IMR-90 (cell line): ENCODE data around the gene CELF5. TPM values are rescaled to one million over a fixed set of nuclear protein-coding genes. Genes with fewer than 3 reads are reported as not detected.
A peak's percentile ranks its signal among the peaks of the same experiment; 100 is the strongest.

Source experiments
- ATAC-seq: fragments of 200-7000 bp; cut with Tn5 transposase; 2 replicates; pipeline ENCODE4 v1.9.1; 2020; ENCODE audit warnings: low read depth, mild to moderate bottlenecking, moderate library complexity
- BruUV-seq: library from RNA; stranded (reverse); fragments of 400-500 nt; replicated peaks from 2 replicates; lab custom pipeline; 2021; lab: Mats Ljungman, UMichigan
- CTCF ChIA-PET: fragments of 300-600 bp; formaldehyde crosslinking; extraction: SDS; loops from one replicate; lab custom pipeline; 2021; ENCODE audit warnings: antibody characterized with exemption; lab: Yijun Ruan, JAX
- POLR2A ChIA-PET: fragments of 300-600 bp; sonication (Branson Sonifier 250); formaldehyde crosslinking; loops from one replicate; lab custom pipeline; 2022; ENCODE audit warnings: antibody characterized with exemption; ENCODE audit not compliant: unreplicated experiment; lab: Charles Lee
- DNase-seq: peaks from one replicate; pipeline ENCODE4 v3.0.0; 2013
- H2AFZ ChIP-seq: replicated peaks from 2 replicates; pipeline ENCODE3; 2013; ENCODE audit warnings: low read length, mild to moderate bottlenecking; ENCODE audit not compliant: poor library complexity
- H2AK5ac ChIP-seq: 2 replicates; pipeline ENCODE4 v1.6.1; 2013; ENCODE audit warnings: low read depth, low read length, inconsistent platforms
- H2AK9ac ChIP-seq: replicated peaks from 2 replicates; pipeline ENCODE3; 2013; ENCODE audit warnings: mild to moderate bottlenecking, low read depth, low read length, moderate library complexity; ENCODE audit not compliant: poor library complexity
- H2BK120ac ChIP-seq: 2 replicates; pipeline ENCODE4 v1.6.1; 2013; ENCODE audit warnings: low read depth, low read length, inconsistent platforms
- H2BK15ac ChIP-seq: 3 replicates; pipeline ENCODE4 v1.6.1; 2013; ENCODE audit warnings: low read depth, low read length, inconsistent platforms
- H2BK20ac ChIP-seq: 2 replicates; pipeline ENCODE4 v1.6.1; 2013; ENCODE audit warnings: low read depth, mild to moderate bottlenecking, inconsistent platforms, low read length, moderate library complexity
- H2BK5ac ChIP-seq: 2 replicates; pipeline ENCODE4 v1.6.1; 2013; ENCODE audit warnings: mild to moderate bottlenecking, low read depth, low read length, inconsistent platforms; ENCODE audit not compliant: poor library complexity, severe bottlenecking
- H3K14ac ChIP-seq: replicated peaks from 2 replicates; pipeline ENCODE4 v1.6.1; 2013; ENCODE audit warnings: low read depth, low read length, inconsistent platforms
- H3K18ac ChIP-seq: 2 replicates; pipeline ENCODE4 v1.6.1; 2013; ENCODE audit warnings: low read depth, low read length, control low read depth
- H3K23ac ChIP-seq: 2 replicates; pipeline ENCODE4 v1.6.1; 2013; ENCODE audit warnings: low read depth, low read length, inconsistent platforms
- H3K27ac ChIP-seq: 2 replicates; pipeline ENCODE4 v1.5.1; 2013; ENCODE audit warnings: mild to moderate bottlenecking, control low read depth, low read length; ENCODE audit not compliant: insufficient read depth
- H3K27me3 ChIP-seq: 2 replicates; pipeline ENCODE4 v1.6.1; 2013; ENCODE audit warnings: low read length; ENCODE audit not compliant: control insufficient read depth, insufficient read depth
- H3K36me3 ChIP-seq: 2 replicates; pipeline ENCODE4 v1.6.1; 2013; ENCODE audit warnings: low read length, mixed read lengths; ENCODE audit not compliant: control insufficient read depth, insufficient read depth
- H3K4ac ChIP-seq: 2 replicates; pipeline ENCODE4 v1.6.1; 2013; ENCODE audit warnings: low read depth, low read length, inconsistent platforms
- H3K4me1 ChIP-seq: 2 replicates; pipeline ENCODE4 v1.6.1; 2013; ENCODE audit warnings: low read length, mixed read lengths; ENCODE audit not compliant: control insufficient read depth, insufficient read depth
- H3K4me2 ChIP-seq: 2 replicates; pipeline ENCODE4 v1.6.1; 2013; ENCODE audit warnings: low read depth, mild to moderate bottlenecking, control low read depth, low read length, moderate library complexity
- H3K4me3 ChIP-seq: 2 replicates; pipeline ENCODE4 v1.5.1; 2013; ENCODE audit warnings: low read depth, mild to moderate bottlenecking, control low read depth, low read length, moderate library complexity; ENCODE audit not compliant: insufficient read depth
- H3K56ac ChIP-seq: 2 replicates; pipeline ENCODE4 v1.6.1; 2013; ENCODE audit warnings: low read length, inconsistent platforms; ENCODE audit not compliant: insufficient read depth; ENCODE audit errors: extremely low read depth
- H3K79me1 ChIP-seq, 2 experiments: 2 replicates each; pipeline ENCODE4 v1.6.1; 2013; ENCODE audit warnings: low read length in 2 of 2, inconsistent platforms in 1 of 2, low read depth in 1 of 2
- H3K9ac ChIP-seq: 2 replicates; pipeline ENCODE4 v1.6.1; 2013; ENCODE audit warnings: low read depth, low read length, control low read depth
- H3K9me1 ChIP-seq: 2 replicates; pipeline ENCODE4 v1.6.1; 2013; ENCODE audit warnings: low read length, inconsistent platforms; ENCODE audit not compliant: insufficient read depth
- H3K9me3 ChIP-seq: 2 replicates; pipeline ENCODE4 v1.6.1; 2013; ENCODE audit warnings: low read length; ENCODE audit not compliant: control insufficient read depth, insufficient read depth
- H4K20me1 ChIP-seq: 2 replicates; pipeline ENCODE4 v1.6.1; 2013; ENCODE audit warnings: low read length, inconsistent platforms; ENCODE audit not compliant: insufficient read depth
- H4K5ac ChIP-seq: 2 replicates; pipeline ENCODE4 v1.6.1; 2013; ENCODE audit warnings: mild to moderate bottlenecking, low read depth, low read length, control low read depth
- H4K8ac ChIP-seq, 2 experiments: 2 replicates each; pipeline ENCODE4 v1.6.1; 2013; ENCODE audit warnings: low read depth in 2 of 2, low read length in 2 of 2, control low read depth in 1 of 2, inconsistent platforms in 1 of 2
- H4K91ac ChIP-seq: 2 replicates; pipeline ENCODE4 v1.6.1; 2013; ENCODE audit warnings: low read depth, low read length, inconsistent platforms; ENCODE audit not compliant: insufficient read depth
- BHLHE40 ChIP-seq: fragments of 150-350 bp; IDR thresholded peaks from 2 replicates; pipeline ENCODE4 v1.6.1; 2016; ENCODE audit warnings: mild to moderate bottlenecking, low read depth, low read length
- CEBPB ChIP-seq: IDR thresholded peaks from 2 replicates; pipeline ENCODE4 v1.6.1; 2012; ENCODE audit warnings: low read depth, low read length, improper control_type of control experiment
- CHD1 ChIP-seq: IDR thresholded peaks from 2 replicates; pipeline ENCODE4 v1.6.1; 2012; ENCODE audit warnings: low read depth, low read length, improper control_type of control experiment
- MAZ ChIP-seq: IDR thresholded peaks from 2 replicates; pipeline ENCODE4 v1.6.1; 2012; ENCODE audit warnings: low read depth, mild to moderate bottlenecking, low read length, improper control_type of control experiment, moderate library complexity, borderline replicate concordance
- POLR2A ChIP-seq: IDR thresholded peaks from 2 replicates; pipeline ENCODE4 v1.6.1; 2012; ENCODE audit warnings: mild to moderate bottlenecking, low read depth, low read length
- RAD21 ChIP-seq: IDR thresholded peaks from 2 replicates; pipeline ENCODE4 v1.6.1; 2012; ENCODE audit warnings: low read length, improper control_type of control experiment
- WGBS, 2 experiments: methylation state at CpG; one replicate each; pipeline versions ENCODE4 v1.1.5 to v1.1.7; 2013; ENCODE audit warnings: missing lambda C conversion rate in 2 of 2; ENCODE audit not compliant: insufficient read length in 1 of 2; ENCODE audit errors: extremely low coverage in 2 of 2; 5-methylcytosine and 5-hydroxymethylcytosine counted together
- dilution Hi-C: fragments of 300-500 bp; cut with HindIII; formaldehyde crosslinking; loops from one replicate; pipeline ENCODE4 v1.14.3; 2018; ENCODE audit warnings: low sequenced_read_pairs; ENCODE audit not compliant: unreplicated experiment
- in situ Hi-C: fragments of 300-500 bp; cut with MboI; formaldehyde crosslinking; loops from 3 replicates; pipeline ENCODE4 v1.14.3; 2019; ENCODE audit warnings: low sequenced_read_pairs, inconsistent platforms, mixed read lengths
- intact Hi-C: fragments of 100-400 bp; cut with micrococcal nuclease; formaldehyde crosslinking; loops from 2 replicates; pipeline ENCODE4 v1.10.0; 2022
- polyA plus RNA-seq, 3 experiments: library from polyadenylated mRNA; depleted of rRNA; stranded (reverse); fragments of >200 nt; gene quantifications; 2 replicates each; pipeline ENCODE4 v1.2.3, GENCODE V29; 2012; ENCODE audit warnings: low replicate concordance in 1 of 3
- total RNA-seq: library from RNA; depleted of rRNA; stranded (reverse); fragments of >200 nt; gene quantifications from 2 replicates; pipeline ENCODE4 v1.2.3, GENCODE V29; 2012
- TF ChIP-seq, protein P1 (sequence below): fragments of 150-350 bp; IDR thresholded peaks from 2 replicates; pipeline ENCODE4 v1.6.1; 2016; ENCODE audit warnings: low read depth, mild to moderate bottlenecking, low read length, moderate library complexity, borderline replicate concordance

CELF5 gene
- total and polyA plus RNA-seq, 2 of the 4 experiments (the other 2 are of a cell fraction), result 0.02 TPM; not detected in 1

DNA sequence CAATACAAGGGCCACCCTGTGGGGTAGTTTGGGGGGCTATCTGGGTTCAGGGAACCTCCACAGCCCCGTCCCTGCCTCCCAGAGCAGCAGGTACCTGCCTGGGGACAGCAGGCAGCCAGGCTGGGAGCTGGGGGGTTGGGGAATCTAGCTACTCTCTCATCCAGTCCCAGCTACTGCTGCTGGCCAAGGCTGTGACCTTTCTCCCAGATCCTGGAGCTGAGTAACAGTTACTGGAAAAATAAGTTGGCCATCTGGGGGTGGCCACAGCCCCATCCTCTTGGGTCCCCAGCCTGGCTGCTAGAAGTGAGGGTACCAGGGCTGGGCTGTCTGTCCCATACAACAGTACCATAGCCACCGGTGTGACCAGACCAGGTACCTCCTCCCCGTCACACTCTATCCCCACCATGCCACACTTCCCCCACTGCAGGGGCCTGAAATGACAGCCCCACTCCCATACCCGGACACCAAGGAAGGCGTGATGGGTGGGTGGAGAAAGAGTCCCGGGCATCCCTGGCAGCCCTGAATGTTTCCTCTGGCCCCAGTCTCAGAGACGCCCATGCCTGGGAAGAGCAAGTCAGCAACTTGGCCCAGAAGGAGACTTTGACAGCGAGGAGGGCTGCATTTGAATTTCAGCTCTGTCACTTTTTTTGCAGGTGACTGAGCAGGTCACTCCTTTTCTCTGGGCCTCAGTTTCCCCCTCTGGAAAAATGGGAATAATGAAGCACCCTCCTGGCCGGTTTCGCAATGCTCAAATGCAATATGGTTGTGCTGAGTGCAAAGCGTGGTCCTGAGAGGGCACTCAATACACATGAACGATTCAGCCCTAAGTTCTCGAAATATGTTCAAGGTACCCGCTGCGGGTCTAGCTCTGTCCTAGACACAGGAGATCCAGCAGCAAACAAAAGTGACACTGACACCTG, 111.2 kb downstream of the CELF5 start:
- Histone ChIP-seq H4K91ac (peak overlapping the region; percentile 72), H4K8ac (peak overlapping the region; percentile 17 to 37; a peak in 2 of 4 replicates), H2BK5ac (peak overlapping the region; percentile 49), H3K36me3 (no peaks in the 10 kb centered on the region), H2AFZ (peak overlapping the region; percentile 68), H3K9me3 (no peaks in the 10 kb centered on the region), H3K9me1 (peaks cover 9% of the 10 kb centered on the region; the same call in 1 of the 2 replicates), H2BK20ac (peak overlapping the region; percentile 48; the same call in 1 of the 2 replicates), H3K14ac (peak overlapping the region; percentile 49), H2AK9ac (peak overlapping the region; percentile 63), H4K20me1 (no peaks in the 10 kb centered on the region), H2BK15ac (peak overlapping the region; percentile 58; the same call in 2 of the 3 replicates), H3K4ac (peak overlapping the region; percentile 49), H4K5ac (peak overlapping the region; percentile 60), H3K18ac (peak overlapping the region; percentile 63), H3K4me2 (peak overlapping the region; percentile 28; the same call in 1 of the 2 replicates), H3K4me3 (no peak overlapping the region), H3K56ac (no peak overlapping the region), H3K27ac (peak overlapping the region; percentile 21), H3K4me1 (peaks cover 24% of the 10 kb centered on the region), H3K9ac (no peak overlapping the region), H2AK5ac (peak overlapping the region; percentile 85), H3K23ac (no peak overlapping the region), H3K27me3 (no peaks in the 10 kb centered on the region; the same call in 1 of the 2 replicates), H2BK120ac (peak overlapping the region; percentile 69), H3K79me1 (no peaks in the 10 kb centered on the region; a peak in 1 of 4 replicates)
- dilution Hi-C loops (no loop called here), intact Hi-C loops (no loop called here), in situ Hi-C loops (no loop called here)
- peak; percentile 57 for DNase-seq
- POLR2A ChIA-PET, result interaction anchor here (0.5 kb wide), 1 partner anchor 28 kb away, joined by 6 read pairs; no protein-coding TSS in a partner anchor
- CTCF ChIA-PET, result interaction anchor here (0.6 to 0.8 kb wide), 2 partner anchors 94 to 545 kb away, joined by 3 to 6 read pairs; no protein-coding TSS in a partner anchor
- TF ChIP-seq MAZ (no peak), RAD21 (no peak), CHD1 (no peak), BHLHE40 (no peak), POLR2A (no peak), CEBPB (peak; percentile 85)
- TF ChIP-seq, protein P1, sequence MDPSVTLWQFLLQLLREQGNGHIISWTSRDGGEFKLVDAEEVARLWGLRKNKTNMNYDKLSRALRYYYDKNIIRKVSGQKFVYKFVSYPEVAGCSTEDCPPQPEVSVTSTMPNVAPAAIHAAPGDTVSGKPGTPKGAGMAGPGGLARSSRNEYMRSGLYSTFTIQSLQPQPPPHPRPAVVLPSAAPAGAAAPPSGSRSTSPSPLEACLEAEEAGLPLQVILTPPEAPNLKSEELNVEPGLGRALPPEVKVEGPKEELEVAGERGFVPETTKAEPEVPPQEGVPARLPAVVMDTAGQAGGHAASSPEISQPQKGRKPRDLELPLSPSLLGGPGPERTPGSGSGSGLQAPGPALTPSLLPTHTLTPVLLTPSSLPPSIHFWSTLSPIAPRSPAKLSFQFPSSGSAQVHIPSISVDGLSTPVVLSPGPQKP, result no peak
- ATAC-seq, result peak; percentile 55
- no TSS peak for BruUV-seq
- 89% methylated on average over 7 of the region's 15 CpGs; no CpG with 5 or more reads in 1 of the 2 experiments for WGBS, 2 experiments
